Activated CD8-positive, alpha-beta memory T cell treated with anti-CD3 and anti-CD28 coated beads, Interleukin-2, amount 10 ng/mL, durations not matched to agents 7 days and 5 days (primary cell): ENCODE results near the gene CTBP2. TPM values are rescaled to one million over a fixed set of nuclear protein-coding genes. Genes with fewer than 3 reads are reported as not detected.

ENCODE experiments used
- ATAC-seq: fragments of 150-1000 bp; cut with Tn5 transposase; one replicate; pipeline ENCODE4 v1.10.0; 2021; ENCODE audit warnings: moderate library complexity
- CTCF ChIA-PET: fragments of 350-600 bp; sonication (Branson Sonifier 250); formaldehyde crosslinking; loops from one replicate; lab custom pipeline; 2021; ENCODE audit warnings: antibody characterized with exemption; lab: Charles Lee
- DNase-seq: peaks from one replicate; pipeline ENCODE4 v3.0.0-alpha.2; 2020
- H3K27ac Mint-ChIP-seq: one replicate; pipeline ENCODE4 v1.8.0; 2021; ENCODE audit warnings: mild to moderate bottlenecking, mixed read lengths
- H3K27me3 Mint-ChIP-seq: one replicate; pipeline ENCODE4 v1.8.0; 2021; ENCODE audit warnings: mixed read lengths
- H3K36me3 Mint-ChIP-seq: one replicate; pipeline ENCODE4 v1.8.0; 2021; ENCODE audit warnings: mild to moderate bottlenecking, mixed read lengths
- H3K4me1 Mint-ChIP-seq: one replicate; pipeline ENCODE4 v1.8.0; 2021; ENCODE audit warnings: mixed read lengths
- H3K4me3 Mint-ChIP-seq: one replicate; pipeline ENCODE4 v1.8.0; 2021; ENCODE audit warnings: mild to moderate bottlenecking, moderate library complexity, mixed read lengths
- H3K9me3 Mint-ChIP-seq: one replicate; pipeline ENCODE4 v1.8.0; 2022; ENCODE audit warnings: low read depth, mixed read lengths
- total RNA-seq, 2 experiments: library from RNA; stranded (reverse); gene quantifications; one replicate each; pipeline ENCODE4 v1.2.3, GENCODE V29; 2021

CTBP2 gene
- total RNA-seq, 2 experiments from 2014 or later: 0.61 to 0.82 TPM

DNA sequence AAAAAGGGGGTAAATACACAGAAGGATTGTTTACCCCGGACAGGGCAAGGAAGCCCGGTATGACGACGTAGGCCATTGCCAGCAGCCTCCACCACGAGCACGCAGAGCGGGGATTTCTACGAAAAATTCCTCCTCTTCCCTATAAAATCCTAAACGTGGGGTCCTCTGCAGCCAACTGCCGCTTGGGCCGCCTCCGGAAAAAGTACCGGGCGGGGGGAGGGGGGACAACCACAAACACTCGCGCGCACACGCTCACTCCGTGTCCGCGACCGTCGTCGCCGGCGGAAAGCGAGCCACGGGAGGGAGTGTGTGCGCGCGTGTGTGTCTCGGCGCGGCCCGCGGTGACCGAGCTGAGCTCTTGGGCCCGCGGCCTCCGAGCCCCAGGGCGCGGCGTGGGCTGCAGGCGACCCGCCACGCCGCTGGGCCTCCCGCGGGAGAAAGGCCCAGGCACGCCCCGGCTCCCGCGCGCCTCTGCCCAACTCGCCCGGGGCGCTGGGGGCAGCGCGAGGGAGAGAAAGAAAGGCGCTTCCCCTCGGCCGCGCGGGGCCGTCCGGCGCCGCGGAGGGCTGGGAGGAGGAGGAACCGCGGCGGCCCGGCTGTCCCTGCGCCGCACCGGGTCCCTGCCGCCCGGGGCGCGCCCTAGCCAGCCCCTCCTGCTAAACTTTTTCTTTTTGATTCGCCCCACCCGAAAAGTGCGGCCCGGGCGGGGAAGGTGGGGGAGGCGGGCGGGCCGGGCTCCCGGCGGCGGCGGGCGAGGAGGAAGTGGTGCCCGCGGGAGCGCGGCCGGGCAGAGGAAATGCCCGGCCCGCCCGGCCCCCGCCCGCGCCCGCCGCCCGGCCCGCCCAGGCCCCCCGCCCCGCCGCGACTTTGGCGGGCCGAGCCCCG lies 1.5 kb downstream of the CTBP2 start:
- CTCF ChIA-PET: no interaction called here
- DNase-seq: no peak
- no peaks in the 10 kb centered on the region for H3K9me3 Mint-ChIP-seq

DNA sequence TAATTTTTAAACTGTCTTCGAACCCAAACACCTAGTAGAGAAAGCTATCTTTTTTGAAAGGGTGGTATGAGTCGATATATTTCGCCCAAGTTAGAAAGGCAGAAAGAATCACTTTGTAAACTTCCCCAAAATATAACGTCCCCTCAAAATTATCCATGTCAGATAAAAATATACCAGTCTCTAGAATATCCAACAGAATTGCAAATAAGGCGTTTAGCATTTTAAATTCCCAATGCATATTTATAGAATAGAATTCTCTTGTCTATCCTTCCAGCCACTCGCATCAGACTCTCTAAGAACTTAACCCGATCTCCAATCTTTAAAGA lies 2.1 kb downstream of the CTBP2 start:
- H3K9me3 Mint-ChIP-seq: no peaks in the 10 kb centered on the region
- peak overlapping the region; percentile 51 for H3K4me3 Mint-ChIP-seq
- peak overlapping the region; percentile 32 for H3K27ac Mint-ChIP-seq
- peaks cover 70% of the 10 kb centered on the region for H3K27me3 Mint-ChIP-seq
- no peaks in the 10 kb centered on the region for H3K36me3 Mint-ChIP-seq
- H3K4me1 Mint-ChIP-seq: peaks cover 3% of the 10 kb centered on the region
- DNase-seq (no peak), ATAC-seq (no peak)
- CTCF ChIA-PET: no interaction called here

More for the DNA sequence above, 1.5 kb downstream of the CTBP2 start:
- Mint-ChIP-seq H3K36me3 (no peaks in the 10 kb centered on the region), H3K4me3 (peak overlapping the region; percentile 51), H3K27ac (peak overlapping the region; percentile 32), H3K27me3 (peaks cover 64% of the 10 kb centered on the region), H3K4me1 (peaks cover 3% of the 10 kb centered on the region)
- peak; percentile 47 for ATAC-seq

DNA sequence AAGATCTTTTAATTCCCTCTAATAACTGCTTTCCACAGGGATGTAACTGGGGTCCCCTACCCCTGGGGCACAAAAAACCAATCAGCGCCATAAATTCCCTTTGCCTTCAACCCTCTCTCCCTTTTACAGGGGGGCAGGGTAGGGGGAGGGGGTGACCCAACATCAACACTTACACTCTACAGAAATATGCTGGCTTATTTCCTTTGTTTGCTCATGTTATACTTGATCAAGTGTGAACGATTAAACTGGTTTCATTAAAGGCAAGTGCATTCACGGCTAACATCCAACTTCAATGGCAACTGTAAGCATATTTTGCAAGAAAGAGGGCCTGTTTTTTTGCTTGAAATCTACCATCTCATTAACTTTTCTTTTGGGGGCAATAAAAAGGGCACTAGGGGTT lies 2.9 kb downstream of the CTBP2 start:
- Mint-ChIP-seq H3K4me3 (no peak overlapping the region), H3K36me3 (no peaks in the 10 kb centered on the region), H3K4me1 (peaks cover 3% of the 10 kb centered on the region), H3K27me3 (peaks cover 70% of the 10 kb centered on the region), H3K9me3 (no peaks in the 10 kb centered on the region), H3K27ac (no peak overlapping the region)
- DNase-seq (no peak), ATAC-seq (no peak)
- CTCF ChIA-PET: no interaction called here

DNA sequence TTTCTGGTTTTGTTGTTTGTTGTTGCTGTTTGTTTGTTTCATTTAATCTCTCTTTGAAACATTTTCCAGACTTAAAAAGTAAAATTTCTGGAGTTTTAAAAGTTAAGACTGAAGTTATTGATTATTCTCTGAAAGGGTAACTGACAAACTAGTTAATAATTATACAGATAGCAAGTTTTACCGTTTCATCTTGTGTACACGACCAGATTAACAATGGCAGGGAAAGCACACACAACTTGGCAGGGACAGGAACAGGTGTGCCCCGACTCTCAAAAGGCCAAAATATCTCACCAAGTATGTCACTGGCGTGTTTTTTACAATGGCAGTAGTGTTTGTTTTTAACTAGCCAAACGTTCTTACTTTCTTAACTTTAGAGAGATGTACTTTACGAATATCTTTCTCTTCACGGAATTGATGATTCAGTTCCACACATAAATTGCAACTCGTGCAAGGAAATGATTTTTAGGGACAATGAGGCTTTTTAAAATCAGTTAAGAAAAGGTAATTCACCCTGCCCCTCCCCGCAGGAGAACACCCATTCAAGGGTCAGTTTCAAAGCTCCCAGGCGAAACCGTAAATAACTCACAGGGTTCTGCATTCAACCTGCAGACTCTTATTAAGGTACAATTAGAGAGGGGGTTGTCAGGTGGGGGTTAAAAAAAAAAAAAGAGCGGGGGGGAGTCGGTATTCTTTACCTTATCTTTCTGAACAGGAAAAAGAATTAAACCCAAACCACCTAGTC lies 3.5 kb downstream of the CTBP2 start:
- peaks cover 68% of the 10 kb centered on the region for H3K27me3 Mint-ChIP-seq
- ATAC-seq: no peak
- peaks cover 3% of the 10 kb centered on the region for H3K4me1 Mint-ChIP-seq
- no peaks in the 10 kb centered on the region for H3K36me3 Mint-ChIP-seq
- no peak for DNase-seq
- no peak overlapping the region for H3K27ac Mint-ChIP-seq
- H3K4me3 Mint-ChIP-seq: no peak overlapping the region
- no peaks in the 10 kb centered on the region for H3K9me3 Mint-ChIP-seq
- CTCF ChIA-PET: no interaction called here

DNA sequence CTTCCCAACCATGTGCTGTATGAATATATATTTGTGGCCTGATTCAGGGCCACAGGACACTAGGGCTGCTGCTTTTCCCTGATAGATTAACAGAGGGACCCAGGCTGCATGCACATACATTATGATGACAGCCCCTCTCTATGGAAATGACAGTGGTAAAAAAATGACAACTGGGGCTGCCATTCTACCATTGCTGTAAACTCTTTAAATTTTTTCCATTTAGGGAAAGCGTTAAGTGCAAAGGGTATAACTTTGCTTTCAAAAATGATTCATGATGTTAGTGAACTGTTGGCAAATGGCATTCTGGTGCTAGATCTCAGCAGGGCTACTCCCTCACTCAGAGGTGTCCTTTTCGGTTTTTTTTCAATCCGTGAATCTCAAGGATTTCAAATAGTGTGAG lies 4.2 kb downstream of the CTBP2 start:
- DNase-seq (no peak), ATAC-seq (no peak)
- peaks cover 68% of the 10 kb centered on the region for H3K27me3 Mint-ChIP-seq
- no peaks in the 10 kb centered on the region for H3K36me3 Mint-ChIP-seq
- no peaks in the 10 kb centered on the region for H3K9me3 Mint-ChIP-seq
- CTCF ChIA-PET: no interaction called here
- no peak overlapping the region for H3K4me3 Mint-ChIP-seq
- no peak overlapping the region for H3K27ac Mint-ChIP-seq
- H3K4me1 Mint-ChIP-seq: peaks cover 5% of the 10 kb centered on the region

DNA sequence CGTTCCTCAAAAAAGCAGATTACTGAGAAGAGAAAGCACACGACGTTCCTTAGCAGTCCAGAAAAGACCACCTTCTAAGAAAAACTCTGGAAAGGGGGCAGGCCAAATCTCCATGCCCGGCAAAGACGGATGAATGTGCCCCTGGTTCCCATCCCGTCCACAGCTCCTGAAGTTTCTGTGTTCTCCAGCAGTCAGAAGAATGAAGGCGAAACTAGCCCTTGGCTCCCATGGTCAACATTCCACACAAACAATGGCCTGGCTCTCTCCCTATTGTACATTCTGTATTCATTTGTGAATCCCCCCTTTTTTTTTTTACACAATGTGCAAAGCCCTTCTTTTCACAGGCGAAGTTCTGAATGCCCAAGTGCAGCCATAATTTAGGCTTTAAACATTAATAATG lies 5.3 kb downstream of the CTBP2 start:
- Mint-ChIP-seq H3K9me3 (no peaks in the 10 kb centered on the region), H3K27me3 (peaks cover 72% of the 10 kb centered on the region), H3K27ac (no peak overlapping the region), H3K4me3 (no peak overlapping the region), H3K36me3 (no peaks in the 10 kb centered on the region), H3K4me1 (peaks cover 6% of the 10 kb centered on the region)
- DNase-seq (no peak), ATAC-seq (no peak)
- CTCF ChIA-PET: interaction anchor here (1.3 kb wide), 1 partner anchor 107 kb away, joined by 3 read pairs; no protein-coding TSS in a partner anchor

DNA sequence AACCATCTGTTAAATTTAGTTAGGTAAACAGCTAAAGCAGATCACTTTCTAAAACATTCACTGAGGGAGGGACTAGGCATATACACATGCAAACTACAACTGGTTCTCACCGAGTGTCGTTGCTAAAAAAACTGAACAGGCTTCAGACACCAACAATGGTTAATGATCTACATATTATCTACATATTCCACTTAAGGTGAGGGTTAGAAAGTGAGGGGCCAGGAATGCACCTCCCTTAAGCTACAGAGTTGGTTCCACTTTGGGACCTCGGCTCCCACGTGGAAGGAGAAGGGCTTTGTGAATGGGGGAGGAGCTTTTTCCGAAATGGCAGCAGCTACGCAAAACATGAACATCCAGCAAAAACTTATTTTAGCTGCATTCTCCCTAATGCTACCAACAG lies 5.8 kb downstream of the CTBP2 start:
- DNase-seq (no peak), ATAC-seq (no peak)
- Mint-ChIP-seq H3K27me3 (peaks cover 74% of the 10 kb centered on the region), H3K4me3 (no peak overlapping the region), H3K9me3 (no peaks in the 10 kb centered on the region), H3K4me1 (peaks cover 6% of the 10 kb centered on the region), H3K36me3 (no peaks in the 10 kb centered on the region), H3K27ac (no peak overlapping the region)
- CTCF ChIA-PET: interaction anchor here (1.3 kb wide), 1 partner anchor 107 kb away, joined by 3 read pairs; no protein-coding TSS in a partner anchor

DNA sequence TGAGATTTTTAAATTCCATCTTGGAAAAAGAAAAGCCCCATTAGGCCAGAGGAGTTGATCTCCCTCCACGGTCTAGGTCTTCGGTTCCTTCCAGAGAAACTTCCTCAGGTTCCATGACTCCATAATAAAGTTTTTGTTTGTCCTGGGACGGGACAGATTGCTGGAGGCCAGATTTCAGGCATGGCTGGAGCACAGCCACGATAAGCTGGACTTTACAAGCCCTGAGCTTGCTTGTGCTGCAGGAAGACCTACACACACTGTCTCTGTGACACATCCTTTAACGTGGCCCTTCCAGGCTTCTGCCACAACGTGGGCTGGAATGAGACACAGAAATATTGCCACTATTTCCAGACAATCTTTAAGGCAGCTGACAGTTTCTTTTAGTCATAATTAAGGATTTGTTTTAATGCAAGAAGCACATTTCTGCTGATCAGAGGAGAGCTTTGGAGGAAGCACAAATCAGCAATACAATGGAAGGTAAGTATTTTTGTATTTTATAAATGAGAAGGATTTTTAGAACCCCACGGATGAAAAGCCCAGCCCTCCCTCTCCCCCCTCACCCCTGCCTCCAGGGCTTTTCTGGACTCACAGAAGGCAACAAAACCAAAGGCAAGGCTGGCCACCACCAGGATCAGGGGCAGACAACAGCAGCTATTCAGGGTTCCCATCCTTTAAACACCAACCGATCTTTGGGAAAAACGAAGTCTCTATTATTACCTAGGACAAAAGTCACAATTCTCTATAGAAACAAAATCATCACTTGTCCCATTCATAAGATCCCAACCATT lies 6.5 kb downstream of the CTBP2 start:
- Mint-ChIP-seq H3K4me1 (peaks cover 6% of the 10 kb centered on the region), H3K27me3 (peaks cover 75% of the 10 kb centered on the region), H3K36me3 (no peaks in the 10 kb centered on the region), H3K27ac (no peak overlapping the region), H3K4me3 (no peak overlapping the region), H3K9me3 (no peaks in the 10 kb centered on the region)
- ATAC-seq: no peak
- CTCF ChIA-PET: interaction anchor here (1.3 kb wide), 1 partner anchor 106 kb away, joined by 3 read pairs; no protein-coding TSS in a partner anchor
- no peak for DNase-seq

DNA sequence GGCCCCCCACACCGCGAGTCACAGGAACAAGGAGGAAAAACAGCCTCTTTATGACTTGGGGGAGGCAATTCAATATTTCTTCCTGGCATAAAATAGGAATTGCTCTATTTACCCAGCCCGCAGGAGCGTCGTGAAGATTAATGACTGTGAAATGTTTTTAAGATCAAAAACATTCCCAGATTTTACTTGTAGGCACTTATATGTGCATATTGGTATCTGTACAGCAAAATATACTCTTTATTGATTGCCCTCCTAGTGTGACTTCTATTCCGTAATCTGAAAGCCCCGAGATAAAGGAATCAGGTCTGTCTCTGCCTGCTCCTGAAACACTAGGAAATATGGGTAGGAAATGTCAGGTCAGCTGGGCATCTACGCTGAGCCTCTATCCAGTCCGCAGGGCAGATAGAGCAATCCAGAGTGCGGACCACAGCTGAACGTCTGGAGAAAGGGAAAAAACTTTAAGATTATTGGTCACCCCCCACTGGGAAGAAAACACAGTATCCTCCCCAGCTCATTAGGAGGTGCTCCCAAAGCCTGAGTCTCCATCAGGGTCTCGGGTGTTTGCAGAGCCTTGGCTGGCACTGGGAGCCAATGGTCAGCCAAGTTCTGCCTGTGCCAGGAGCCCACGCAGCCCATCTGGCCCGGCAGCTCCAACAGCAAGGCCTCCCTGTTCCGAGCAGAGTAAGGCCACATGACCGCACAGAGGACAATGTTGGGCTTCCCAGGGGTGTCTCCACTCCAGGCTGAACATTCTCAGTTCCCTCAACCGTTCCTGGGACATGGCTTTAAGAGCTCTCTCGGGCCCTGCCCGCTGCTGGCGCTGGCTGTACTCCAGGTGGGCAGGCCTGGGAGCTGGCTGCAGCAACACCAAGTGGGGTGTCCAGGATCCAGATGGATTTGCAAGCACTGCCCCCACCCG lies 7.7 kb downstream of the CTBP2 start:
- Mint-ChIP-seq H3K4me3 (no peak overlapping the region), H3K27me3 (peaks cover 77% of the 10 kb centered on the region), H3K4me1 (peaks cover 2% of the 10 kb centered on the region), H3K36me3 (no peaks in the 10 kb centered on the region), H3K9me3 (no peaks in the 10 kb centered on the region), H3K27ac (no peak overlapping the region)
- no peak for DNase-seq
- ATAC-seq: no peak
- CTCF ChIA-PET: no interaction called here

DNA sequence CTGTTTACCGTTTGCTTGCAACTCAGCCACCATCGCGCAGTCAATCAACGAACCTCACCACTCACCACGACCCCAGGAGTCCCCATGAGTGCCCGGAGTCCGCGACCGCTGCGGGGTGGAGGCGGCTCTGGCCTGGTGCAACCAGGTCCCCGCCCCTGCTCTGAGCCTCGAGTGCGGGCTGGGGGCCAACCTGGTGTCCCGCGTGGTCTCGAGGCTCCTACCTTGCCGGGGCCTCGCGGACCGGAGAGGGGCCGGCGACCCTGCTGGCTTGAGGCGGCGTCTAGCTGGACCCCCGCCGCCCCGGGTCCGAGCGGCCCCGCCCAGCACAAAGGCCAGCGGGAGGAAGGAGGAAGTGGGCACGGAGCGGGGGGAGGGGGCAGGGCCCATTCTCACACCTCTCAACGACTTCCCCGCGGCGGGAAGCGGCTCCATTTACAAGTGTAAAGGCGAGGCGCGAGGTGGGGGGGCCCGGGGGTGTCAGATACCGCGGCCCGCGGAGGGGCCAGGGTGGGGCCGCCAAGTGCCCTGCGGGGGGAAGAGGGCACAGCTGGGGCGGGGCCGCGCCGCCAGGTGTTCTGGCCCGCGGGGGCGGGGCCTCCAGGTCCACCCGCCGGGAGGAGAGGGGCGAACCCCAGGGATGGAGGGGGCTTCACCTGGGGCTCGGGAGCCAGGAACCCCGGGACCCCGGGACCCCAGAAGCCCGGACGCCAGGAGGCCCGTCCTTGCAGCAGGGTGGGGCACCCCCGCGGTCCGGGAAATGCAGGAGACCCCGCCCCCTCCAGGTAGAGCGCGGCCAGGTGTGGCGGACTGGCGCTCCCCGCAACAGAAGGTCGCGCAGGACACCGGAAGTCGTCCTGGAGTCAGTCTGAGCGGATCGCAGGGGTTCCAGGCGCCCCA lies 8.6 kb downstream of the CTBP2 start:
- CTCF ChIA-PET: no interaction called here
- no peak overlapping the region for H3K4me3 Mint-ChIP-seq
- ATAC-seq (no peak), DNase-seq (no peak)
- H3K27ac Mint-ChIP-seq: no peak overlapping the region
- H3K27me3 Mint-ChIP-seq: peaks cover 72% of the 10 kb centered on the region
- no peaks in the 10 kb centered on the region for H3K9me3 Mint-ChIP-seq
- no peaks in the 10 kb centered on the region for H3K36me3 Mint-ChIP-seq
- peaks cover 2% of the 10 kb centered on the region for H3K4me1 Mint-ChIP-seq

DNA sequence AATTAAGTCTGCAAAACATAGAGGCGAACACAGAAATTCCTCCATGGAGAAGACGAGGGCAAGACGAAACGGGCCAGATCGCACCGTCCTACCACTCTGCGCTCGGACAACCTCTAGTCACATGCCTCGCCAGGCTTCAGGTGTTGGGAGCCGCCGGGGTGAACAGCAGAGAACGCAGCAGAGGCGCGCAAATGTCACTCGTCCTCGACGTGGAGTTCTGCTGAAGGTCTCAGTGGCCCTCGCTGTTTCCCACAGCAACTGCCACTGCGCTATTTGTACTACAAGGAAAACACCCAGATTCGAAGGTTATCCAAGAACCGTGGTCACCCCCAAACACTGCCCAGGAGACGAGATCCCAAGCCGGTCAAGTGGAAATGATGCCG lies 9.2 kb downstream of the CTBP2 start:
- Mint-ChIP-seq H3K4me1 (peaks cover 2% of the 10 kb centered on the region), H3K9me3 (no peaks in the 10 kb centered on the region), H3K4me3 (no peak overlapping the region), H3K27me3 (peaks cover 70% of the 10 kb centered on the region), H3K36me3 (no peaks in the 10 kb centered on the region), H3K27ac (no peak overlapping the region)
- ATAC-seq (no peak), DNase-seq (no peak)
- CTCF ChIA-PET: no interaction called here
